Amniotic stem cell (primary cell): ENCODE results near the gene SUPT20H.
A peak's percentile ranks its signal among the peaks of the same experiment; 100 is the strongest.

ENCODE experiments used
- DNase-seq: peaks from one replicate; lab custom pipeline; 2025; lab: John Stamatoyannopoulos, UW

Gene SUPT20H

DNA sequence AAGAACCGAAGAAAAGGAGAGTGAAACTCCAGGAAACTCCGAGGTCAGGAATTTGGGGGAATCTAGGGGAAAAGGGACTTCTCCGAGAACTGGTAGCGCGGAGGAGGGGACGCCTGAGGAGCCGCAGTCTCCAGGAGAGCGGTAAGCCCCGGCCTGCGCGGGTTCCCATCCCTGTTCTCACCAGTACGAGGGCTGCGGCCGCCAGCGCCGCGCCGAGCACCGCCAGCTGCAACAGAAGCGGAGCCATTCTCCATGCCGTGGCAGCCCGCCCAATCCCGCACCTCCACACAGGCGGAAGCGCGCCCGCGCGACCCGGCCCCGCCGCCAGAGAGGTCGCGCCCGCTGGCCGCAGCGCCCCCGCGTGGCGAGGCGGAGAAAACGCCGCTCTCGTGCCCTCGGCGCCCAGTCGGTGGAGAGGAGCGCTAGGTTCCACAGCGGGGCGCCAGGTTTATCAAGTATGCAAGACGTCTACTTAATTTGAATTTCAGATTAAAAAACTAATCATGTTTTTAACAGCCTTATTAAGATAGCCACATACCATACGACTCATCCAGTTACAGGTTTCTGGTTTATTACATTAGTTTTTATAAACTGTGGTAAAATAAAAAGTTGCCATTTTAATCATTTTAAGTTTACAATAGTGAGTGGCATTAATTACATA is 60.3 kb downstream of the SUPT20H start, which contains the start of gene ALG5:
Gene ALG5, minus strand, starts transcription at position 287 of the 661 bp plus-strand sequence. Its CDS starts 40 bp downstream, at position 247.
- DNase-seq: peak; percentile 78

DNA sequence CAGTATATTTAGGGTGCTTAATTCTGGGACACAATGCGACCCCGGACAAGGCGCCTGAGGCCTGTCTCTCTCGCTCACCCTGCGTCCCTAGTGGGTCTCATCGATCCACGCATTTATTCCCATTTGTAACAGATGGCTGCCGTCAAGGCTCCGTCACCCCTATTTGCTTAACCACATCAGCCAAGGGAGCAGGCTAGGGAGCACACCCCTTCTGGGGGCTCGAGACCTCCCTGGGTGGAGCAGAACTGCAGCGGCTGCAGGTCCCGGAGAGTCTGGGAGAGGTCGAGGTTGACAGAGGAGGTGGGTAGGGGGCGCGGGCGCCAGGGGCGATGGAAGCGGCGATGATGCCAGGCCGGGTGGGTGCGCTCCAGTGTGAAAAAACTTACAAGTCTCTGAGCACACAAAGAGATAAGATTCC is 60.9 kb downstream of the SUPT20H start:
- no peak for DNase-seq

DNA sequence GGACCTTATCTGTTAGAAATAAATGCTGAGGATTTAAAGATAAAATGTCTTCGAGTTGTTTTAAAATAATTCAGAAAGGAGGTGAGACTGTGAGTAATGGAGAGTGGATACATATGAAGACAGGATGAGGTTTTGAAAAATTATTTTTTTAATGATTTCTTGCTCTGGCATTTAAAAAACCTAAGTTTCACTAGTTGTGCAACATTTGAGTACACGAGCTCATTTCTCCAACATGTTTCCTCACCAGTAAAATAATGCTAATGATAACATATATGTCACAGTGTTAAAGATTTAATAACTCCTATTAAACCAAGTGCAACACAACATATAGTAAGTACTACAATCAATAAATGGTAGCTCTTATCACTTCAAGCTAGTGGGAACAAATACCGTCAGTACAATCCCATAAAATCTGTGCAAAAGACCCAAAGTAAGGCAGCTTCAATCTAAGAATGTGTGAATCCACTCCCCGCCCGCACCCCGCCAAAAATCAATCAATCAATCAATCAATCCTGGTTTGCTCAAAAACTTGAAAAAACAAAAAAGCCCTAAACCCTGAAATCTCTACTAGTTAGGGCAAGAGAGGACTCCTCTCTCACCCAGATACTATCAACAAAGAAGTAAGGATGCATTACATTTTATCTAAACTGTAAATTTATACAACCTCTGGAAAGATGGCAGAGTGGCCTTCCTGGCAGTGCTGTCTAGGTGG is 61.6 kb downstream of the SUPT20H start:
- no peak for DNase-seq

GRCh38 chr13:36992362-36992761 is 67.1 kb downstream of the SUPT20H start:
- no peak for DNase-seq

DNA sequence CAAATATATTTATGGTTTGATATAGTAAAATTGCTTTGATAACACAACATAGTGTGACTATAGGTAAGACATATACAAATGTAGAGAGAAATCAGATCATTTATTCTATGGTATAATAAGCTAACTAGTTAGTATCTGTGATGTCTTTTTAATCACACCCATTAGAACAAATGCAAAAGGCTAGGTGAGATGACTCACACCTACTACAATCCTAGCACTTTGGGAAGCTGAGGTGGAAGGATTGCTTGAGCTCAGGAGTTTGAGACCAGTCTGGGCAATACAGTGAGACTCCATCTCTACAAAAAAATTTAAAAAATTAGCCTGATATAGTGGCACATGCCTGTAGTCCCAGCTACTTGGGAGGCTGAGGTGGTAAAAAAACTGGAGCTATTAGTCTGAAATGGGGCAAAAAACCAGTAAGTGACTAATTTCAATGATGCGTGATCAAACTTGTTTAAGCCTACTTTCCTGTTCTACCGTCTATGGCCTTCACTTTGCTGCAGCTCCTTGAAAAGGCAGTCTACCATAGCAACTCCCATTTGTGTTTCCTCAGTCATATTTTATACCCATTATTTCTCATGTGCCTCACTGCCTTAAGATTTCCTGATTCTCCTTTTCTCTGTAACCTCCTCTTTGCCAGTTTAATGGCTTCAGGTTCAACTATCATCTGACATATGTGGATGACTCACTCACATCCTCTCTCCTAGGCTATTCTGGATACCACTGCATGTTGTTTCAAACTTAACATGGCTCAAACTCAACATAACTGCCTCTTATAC is 72.8 kb downstream of the SUPT20H start:
- DNase-seq: no peak

DNA sequence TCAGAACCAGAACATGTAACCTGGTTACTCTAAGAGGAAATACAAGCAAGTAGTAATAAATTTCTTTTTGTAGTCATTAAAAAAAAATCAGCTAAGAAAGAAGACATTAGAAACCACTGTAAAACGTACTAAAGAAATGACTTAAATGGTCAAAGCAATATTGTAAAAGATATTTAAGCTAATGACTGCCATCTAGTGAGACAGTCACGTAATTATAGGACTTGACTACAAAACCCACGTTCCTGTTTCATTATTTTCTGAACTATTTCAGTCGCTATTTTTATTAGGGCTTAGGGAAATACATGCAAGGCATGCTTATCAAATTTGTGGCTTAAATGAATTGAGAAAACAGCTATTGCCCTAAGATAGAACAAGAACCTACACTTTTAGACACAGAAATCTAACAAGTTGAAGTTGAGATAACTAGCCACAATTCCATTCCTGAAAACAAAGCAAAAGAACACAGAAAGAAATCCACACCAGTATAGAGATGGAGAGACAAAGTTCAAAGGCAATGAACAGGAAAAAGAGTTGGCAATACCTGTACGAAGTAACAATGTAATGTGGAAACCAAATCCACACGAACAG is 78.2 kb downstream of the SUPT20H start:
- DNase-seq: peak; percentile 36

- DNase-seq: no peak
Observed at GRCh38 chr13:36979361-36980050, 80.0 kb downstream of the SUPT20H start.

GRCh38 chr13:36975172-36975571 is 84.3 kb downstream of the SUPT20H start:
- DNase-seq: no peak

DNA sequence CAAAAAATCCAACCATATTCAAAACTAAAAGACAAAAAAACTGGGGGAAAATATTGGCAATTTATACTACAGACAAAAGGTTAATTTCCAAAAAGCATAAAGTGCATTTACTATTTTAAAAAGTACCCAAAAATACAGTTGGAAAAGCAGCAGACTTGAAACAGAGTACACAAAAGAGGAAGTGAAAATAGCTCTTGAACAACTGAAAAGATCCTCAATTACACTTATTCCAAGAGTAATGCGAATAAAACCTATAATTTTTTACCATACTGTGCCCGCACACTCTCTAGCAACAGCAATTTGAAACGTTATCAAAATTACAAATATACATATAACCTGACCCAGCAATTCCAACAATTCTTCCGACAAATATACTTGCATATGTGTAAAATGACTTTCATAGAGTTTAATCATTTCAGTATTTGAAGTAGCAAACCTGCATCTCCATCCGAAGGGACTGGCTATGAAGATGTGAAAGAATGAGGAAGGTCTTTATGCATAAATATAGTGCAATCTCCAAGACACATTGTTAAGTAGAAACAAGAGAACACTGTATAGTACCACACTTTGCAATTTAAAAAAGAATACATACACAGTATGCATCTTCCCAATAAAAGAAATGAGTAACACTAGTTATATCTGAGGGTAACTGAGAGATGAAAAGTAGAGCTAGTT is 85.7 kb downstream of the SUPT20H start:
- no peak for DNase-seq

- DNase-seq: no peak
Observed at GRCh38 chr13:36973009-36973408, 86.5 kb downstream of the SUPT20H start.

DNA sequence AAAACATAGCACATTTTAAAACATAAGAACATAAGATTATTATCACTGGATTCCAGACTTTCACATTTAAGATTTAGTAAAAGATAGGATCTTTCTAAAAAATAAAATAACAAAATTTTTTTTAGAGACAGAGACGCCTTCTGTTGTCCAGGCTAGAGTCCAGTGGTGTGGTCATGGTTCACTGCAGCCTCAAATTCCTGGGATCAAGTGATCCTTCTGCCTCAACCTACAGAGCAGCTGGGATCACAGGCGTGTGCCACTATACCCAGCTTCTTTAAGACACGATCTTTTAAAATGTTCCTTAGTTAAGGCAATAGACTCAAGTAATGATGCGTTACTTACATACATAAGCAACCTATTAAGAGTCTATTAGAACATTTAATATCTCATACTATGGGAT is 93.1 kb downstream of the SUPT20H start:
- no peak for DNase-seq

DNA sequence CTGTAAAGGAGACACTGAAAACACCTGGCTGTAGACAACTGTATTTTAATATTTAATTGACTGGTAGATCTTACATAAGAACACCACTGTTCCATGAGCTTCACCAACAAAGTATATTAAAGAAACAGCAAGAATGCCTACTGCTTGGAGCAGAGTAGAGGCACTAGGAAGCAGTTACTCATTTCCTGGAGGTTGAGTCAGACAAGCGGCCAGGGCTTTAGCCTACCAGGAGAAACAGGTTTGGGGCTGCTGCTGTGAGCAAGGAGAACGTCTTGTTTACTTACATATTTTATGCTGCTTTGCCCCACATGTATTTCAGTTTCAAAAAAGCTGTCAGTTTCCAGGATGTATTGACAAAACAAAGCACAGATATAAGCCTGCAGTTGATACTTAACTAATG is 93.7 kb downstream of the SUPT20H start:
- DNase-seq: peak; percentile 65

DNA sequence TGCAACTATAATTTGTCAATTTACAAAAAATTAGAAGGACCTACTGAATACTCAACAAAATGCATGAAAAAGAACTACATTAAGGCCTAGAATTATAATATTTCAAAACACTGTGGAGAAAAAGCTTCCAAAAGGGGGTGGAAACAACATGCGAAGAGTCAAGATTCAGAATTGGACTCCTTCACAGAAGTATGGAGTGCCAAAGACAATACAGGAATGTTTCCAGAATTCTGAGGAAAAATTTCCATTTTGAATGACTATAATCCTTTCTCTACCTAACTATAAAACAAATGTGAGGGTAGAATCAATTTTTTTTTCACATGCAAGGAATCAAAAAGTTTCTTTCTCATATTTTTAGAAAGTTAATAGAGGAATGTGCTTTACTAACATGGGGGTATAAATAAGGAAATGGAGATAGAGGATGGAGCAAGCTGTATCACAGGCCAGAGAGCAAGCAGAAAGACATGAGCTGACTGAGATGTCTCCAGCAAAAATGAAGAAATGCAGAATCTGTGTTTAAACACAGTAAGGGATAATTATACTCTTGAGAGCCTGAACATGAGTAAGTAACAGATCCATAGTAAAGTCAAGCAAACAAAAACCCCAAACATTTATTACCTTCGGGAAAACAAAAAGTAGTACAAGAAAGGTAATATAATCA is 99.9 kb downstream of the SUPT20H start:
- DNase-seq: no peak
